Brain microvascular endothelial cell (primary cell): ENCODE data around the gene ROBO1.

Experiments used
- DNase-seq: peaks from one replicate; pipeline ENCODE4 v3.0.0-alpha.2; 2020
- H3K27ac ChIP-seq: fragments of 250-450 bp; sonication (Bioruptor Pico); 2 replicates; pipeline ENCODE4 v1.5.1; 2020; ENCODE audit warnings: mild to moderate bottlenecking, moderate library complexity
- H3K27me3 ChIP-seq: fragments of 250-450 bp; sonication (Bioruptor Pico); replicated peaks from 2 replicates; pipeline ENCODE4 v1.5.1; 2020; ENCODE audit warnings: mild to moderate bottlenecking
- H3K36me3 ChIP-seq: fragments of 250-450 bp; sonication (Bioruptor Pico); replicated peaks from 2 replicates; pipeline ENCODE4 v1.5.1; 2020; ENCODE audit warnings: mild to moderate bottlenecking
- H3K4me3 ChIP-seq: 2 replicates; pipeline ENCODE4 v1.5.1; 2011; ENCODE audit warnings: low read depth, mild to moderate bottlenecking, control low read depth, low read length, moderate library complexity
- in situ Hi-C: cut with HindIII; loops from 2 replicates; pipeline ENCODE4 v1.10.0; 2017; ENCODE audit warnings: low sequenced_read_pairs, low pct_ligation_motif_present
- TF ChIP-seq, protein P1 (sequence below): IDR thresholded peaks from 2 replicates; pipeline ENCODE4 v1.5.1; 2011; ENCODE audit warnings: low read depth, mild to moderate bottlenecking, moderate library complexity, low read length, control low read depth, inconsistent platforms; ENCODE audit errors: missing control alignments

Gene ROBO1

DNA sequence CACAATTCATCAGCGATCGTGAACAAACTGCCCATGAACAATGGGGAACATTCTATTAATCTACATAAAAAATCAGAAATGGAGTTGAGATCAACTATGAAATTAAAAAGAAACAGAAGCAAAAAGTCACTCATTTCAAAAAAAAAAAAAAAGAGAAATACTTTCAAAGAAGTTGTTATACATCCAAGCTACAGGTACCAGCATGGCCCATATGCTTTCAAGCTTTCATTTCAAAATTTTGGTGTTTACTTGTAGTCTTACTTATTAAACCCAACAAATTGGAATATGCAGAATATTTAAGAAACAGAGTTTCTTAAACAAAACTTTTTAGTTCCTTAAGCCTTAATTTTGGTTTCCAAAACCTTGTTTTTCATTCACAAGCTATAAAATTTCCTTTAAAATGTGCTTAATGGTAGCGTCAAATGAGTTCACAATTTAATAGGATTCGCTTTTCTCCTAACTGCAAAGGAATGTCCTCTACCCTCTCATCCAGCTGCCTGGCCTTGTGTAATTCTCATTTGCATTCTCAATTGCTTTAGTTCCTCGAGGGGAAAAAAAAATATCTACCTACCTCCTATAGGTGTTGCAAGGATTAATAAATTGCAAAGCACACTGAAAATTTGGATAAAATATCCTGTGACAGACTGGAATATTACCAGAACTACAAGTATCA, 565.2 kb downstream of the ROBO1 start:
- Histone ChIP-seq H3K4me3 (no peak overlapping the region), H3K27me3 (no peaks in the 10 kb centered on the region), H3K27ac (no peak overlapping the region), H3K36me3 (no peaks in the 10 kb centered on the region)
- in situ Hi-C loops = no loop called here
- TF ChIP-seq, protein P1, sequence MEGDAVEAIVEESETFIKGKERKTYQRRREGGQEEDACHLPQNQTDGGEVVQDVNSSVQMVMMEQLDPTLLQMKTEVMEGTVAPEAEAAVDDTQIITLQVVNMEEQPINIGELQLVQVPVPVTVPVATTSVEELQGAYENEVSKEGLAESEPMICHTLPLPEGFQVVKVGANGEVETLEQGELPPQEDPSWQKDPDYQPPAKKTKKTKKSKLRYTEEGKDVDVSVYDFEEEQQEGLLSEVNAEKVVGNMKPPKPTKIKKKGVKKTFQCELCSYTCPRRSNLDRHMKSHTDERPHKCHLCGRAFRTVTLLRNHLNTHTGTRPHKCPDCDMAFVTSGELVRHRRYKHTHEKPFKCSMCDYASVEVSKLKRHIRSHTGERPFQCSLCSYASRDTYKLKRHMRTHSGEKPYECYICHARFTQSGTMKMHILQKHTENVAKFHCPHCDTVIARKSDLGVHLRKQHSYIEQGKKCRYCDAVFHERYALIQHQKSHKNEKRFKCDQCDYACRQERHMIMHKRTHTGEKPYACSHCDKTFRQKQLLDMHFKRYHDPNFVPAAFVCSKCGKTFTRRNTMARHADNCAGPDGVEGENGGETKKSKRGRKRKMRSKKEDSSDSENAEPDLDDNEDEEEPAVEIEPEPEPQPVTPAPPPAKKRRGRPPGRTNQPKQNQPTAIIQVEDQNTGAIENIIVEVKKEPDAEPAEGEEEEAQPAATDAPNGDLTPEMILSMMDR = no peak
- DNase-seq = no peak

DNA sequence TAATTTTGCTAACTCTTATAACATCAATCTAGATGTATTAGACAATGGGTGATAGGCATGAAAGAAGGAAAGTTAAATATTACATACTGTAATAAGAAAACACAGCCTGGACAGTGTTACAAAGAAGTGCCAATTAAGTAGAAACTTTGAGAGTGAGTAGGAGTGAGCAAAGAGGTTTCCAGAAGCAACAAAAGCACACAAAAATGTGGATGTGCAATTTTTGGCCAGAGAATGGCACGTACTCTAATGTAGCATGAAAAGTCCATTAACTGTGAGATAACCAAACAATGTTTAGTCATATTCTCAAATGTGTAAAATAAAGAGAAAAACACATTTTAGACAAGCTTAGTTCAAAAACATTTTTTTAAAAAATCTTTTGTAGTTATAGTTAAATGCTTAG, 567.3 kb downstream of the ROBO1 start:
- DNase-seq = no peak
- in situ Hi-C loops = no loop called here
- no peaks in the 10 kb centered on the region for H3K27me3 ChIP-seq
- no peaks in the 10 kb centered on the region for H3K36me3 ChIP-seq
- H3K27ac ChIP-seq = no peak overlapping the region
- TF ChIP-seq, protein P1 = no peak
- no peak overlapping the region for H3K4me3 ChIP-seq

DNA sequence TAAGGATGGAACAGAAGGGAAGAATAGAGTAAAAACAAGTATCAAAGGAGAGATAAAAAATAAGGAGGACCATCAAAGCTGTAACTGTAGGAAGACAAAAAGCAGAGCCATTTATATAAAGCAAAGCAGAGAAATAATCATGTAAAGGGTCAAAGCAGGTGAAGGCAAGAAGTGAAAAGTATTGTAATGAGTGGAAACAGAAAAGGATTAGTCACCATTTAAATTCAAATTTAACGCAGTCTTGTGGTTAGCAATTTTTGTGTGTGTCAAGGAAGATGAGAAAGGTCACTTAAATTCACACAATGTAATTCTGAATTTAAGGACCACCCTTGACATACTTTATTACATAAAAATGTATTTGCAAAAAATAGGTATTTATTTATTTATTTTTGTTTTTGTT, 567.8 kb downstream of the ROBO1 start:
- Histone ChIP-seq H3K27me3 (no peaks in the 10 kb centered on the region), H3K36me3 (no peaks in the 10 kb centered on the region), H3K4me3 (no peak overlapping the region), H3K27ac (no peak overlapping the region)
- TF ChIP-seq, protein P1 = no peak
- in situ Hi-C loops = no loop called here
- DNase-seq = no peak

DNA sequence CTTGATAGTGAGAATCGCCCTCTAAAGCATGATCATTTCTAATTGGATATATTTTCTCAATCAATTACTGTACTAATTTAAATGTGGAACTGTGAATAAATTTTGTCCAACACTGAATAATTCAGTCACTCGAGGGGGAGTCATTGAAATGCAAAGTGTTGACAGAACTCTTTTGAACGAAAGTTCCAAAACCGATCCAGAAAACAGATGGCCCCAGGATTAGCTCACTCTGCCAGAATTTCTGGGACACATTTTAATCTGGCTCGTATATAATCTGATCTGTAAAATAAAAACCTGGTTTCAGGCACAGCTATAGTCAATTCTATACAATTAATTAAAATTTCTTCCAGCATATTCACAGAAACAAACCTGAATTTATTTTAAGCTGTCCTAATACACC, 580.4 kb downstream of the ROBO1 start:
- no peaks in the 10 kb centered on the region for H3K36me3 ChIP-seq
- in situ Hi-C loops = no loop called here
- H3K27ac ChIP-seq = no peak overlapping the region
- TF ChIP-seq, protein P1 = no peak
- DNase-seq = no peak
- no peak overlapping the region for H3K4me3 ChIP-seq
- no peaks in the 10 kb centered on the region for H3K27me3 ChIP-seq

DNA sequence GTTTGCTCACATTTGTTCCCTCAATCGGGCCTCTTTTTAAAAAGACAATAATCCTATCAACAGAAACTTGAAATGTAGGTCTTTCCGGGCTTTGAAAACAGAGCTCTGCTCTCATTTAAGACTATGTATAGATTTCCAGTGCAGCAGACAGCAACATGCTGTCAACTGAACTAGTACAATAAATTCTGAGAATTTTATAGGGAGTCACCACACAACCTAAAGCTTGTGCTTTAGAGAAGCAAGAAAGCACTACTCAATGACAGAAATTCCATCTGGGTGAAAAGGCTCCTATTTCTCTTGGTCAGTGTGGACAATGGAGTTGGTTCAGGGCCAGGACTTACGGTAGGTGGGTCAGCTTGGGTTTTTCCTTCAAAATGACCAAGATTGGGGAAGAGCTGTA, 583.5 kb downstream of the ROBO1 start:
- no peak for DNase-seq
- TF ChIP-seq, protein P1 = no peak

DNA sequence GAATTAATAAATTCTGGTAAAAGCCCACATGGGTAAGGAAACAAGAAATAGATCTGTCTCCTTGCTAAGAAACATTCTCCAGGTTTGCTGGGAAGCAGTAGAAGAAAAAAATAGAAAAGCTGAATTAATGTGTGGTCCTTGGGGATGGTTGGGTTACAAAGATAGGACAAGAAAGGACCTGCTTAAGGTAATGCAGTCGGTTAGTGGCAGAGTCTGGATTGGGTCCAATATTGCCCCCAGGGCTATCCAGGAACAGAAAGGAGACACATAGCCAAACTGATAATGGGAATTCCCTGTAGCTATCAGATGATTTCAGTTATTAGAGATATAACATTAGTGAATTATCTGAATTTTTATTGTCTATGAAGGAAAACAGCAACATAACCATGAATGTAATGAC, 584.3 kb downstream of the ROBO1 start:
- H3K4me3 ChIP-seq = no peak overlapping the region
- no peak overlapping the region for H3K27ac ChIP-seq
- H3K27me3 ChIP-seq = no peaks in the 10 kb centered on the region
- DNase-seq = no peak
- no peaks in the 10 kb centered on the region for H3K36me3 ChIP-seq
- in situ Hi-C loops = no loop called here
- TF ChIP-seq, protein P1 = no peak

More for the DNA sequence above, 583.5 kb downstream of the ROBO1 start:
- Histone ChIP-seq H3K27ac (no peak overlapping the region), H3K36me3 (no peaks in the 10 kb centered on the region), H3K4me3 (no peak overlapping the region), H3K27me3 (no peaks in the 10 kb centered on the region)
- in situ Hi-C loops = no loop called here
